Measurements from ENCODE around the gene RFNG. TPM values are rescaled to one million over a fixed set of nuclear protein-coding genes. Genes with fewer than 3 reads are reported as not detected.

Gene RFNG
- total RNA-seq, 1 experiment from 2014 or later, result 52.0 TPM

- CTCF ChIA-PET, result no interaction called here
- intact Hi-C loops (cut with micrococcal nuclease), result no loop called here
- H3K79me2 ChIP-seq (ENCODE audit: insufficient read depth, low read length), result no peaks in the 10 kb centered on the region
- no peak overlapping the region for H3K4me2 ChIP-seq (ENCODE audit: low read length)
- H3K4me3 ChIP-seq (replicated peaks in 1 of 2; ENCODE audit: low read depth in 1 of 2, low read length in 2 of 2), result no peak overlapping the region
- RAD21 ChIA-PET (ENCODE audit: low non-redundant PET in 1 of 2, low total read pairs in 2 of 2, uncharacterized antibody in 2 of 2, unreplicated experiment in 2 of 2), result interaction anchor here in 1 of 2 experiments (0.7 kb wide), 1 partner anchor 19 kb away, joined by 3 read pairs; no protein-coding TSS in a partner anchor
- no peak overlapping the region for H2AFZ ChIP-seq (ENCODE audit: low read depth, low read length, poor library complexity, severe bottlenecking)
- no peaks in the 10 kb centered on the region for H4K20me1 ChIP-seq (ENCODE audit: insufficient read depth)
- POLR2A ChIA-PET, result no interaction called here
- DNase-seq (ENCODE audit: low read depth, low spot score) (no peak), ATAC-seq (no peak)
- H3K9me3 ChIP-seq (ENCODE audit: control insufficient read depth in 1 of 2, insufficient read depth in 1 of 2, low read depth in 1 of 2, low read length in 2 of 2), result no peaks in the 10 kb centered on the region
- BruUV-seq (replicated peaks), result no TSS peak
- no peaks in the 10 kb centered on the region for H3K9me2 ChIP-seq (ENCODE audit: insufficient read depth)
- no peak for TF ChIP-seq SRF (IDR thresholded peaks at IDR 0.05; ENCODE audit: low read depth)
- no peak for TF ChIP-seq CTCF (IDR thresholded peaks at IDR 0.05 in 2 of 3, conservative IDR thresholded peaks at IDR 0.05 in 1 of 3; ENCODE audit: borderline replicate concordance in 1 of 3, insufficient read depth in 1 of 3, low read depth in 2 of 3, low read length in 2 of 3)
- TF ChIP-seq POLR2AphosphoS5 (IDR thresholded peaks at IDR 0.05; ENCODE audit: low read depth, low read length), result no peak
- no peak for TF ChIP-seq ZBTB33 (IDR thresholded peaks at IDR 0.05; ENCODE audit: extremely low read depth, insufficient replicate concordance, low read length)
- no peak for TF ChIP-seq RAD21 (IDR thresholded peaks at IDR 0.05; ENCODE audit: low read depth)
- H3K27ac ChIP-seq (ENCODE audit: low read depth, low read length), result no peak overlapping the region; the same call in 1 of the 2 replicates
- no peak overlapping the region for H3K9ac ChIP-seq (ENCODE audit: low read length)
- no peaks in the 10 kb centered on the region; a peak in 1 of 4 replicates for H3K36me3 ChIP-seq (ENCODE audit: control insufficient read depth in 1 of 2, insufficient read depth in 2 of 2, low read length in 2 of 2)
- H3K4me1 ChIP-seq (ENCODE audit: control insufficient read depth in 1 of 2, insufficient read depth in 2 of 2, low read length in 2 of 2), result peaks cover 32 to 42% of the 10 kb centered on the region in 2 experiments
- no peaks in the 10 kb centered on the region for H3K27me3 ChIP-seq (ENCODE audit: insufficient read depth, low read length)
Observed at GRCh38 chr17:81998691-81999438, 52.7 kb downstream of the RFNG start.
